Naive thymus-derived CD8-positive, alpha-beta T cell (primary cell): ENCODE measurements around the gene NT5C1A. TPM values are rescaled to one million over a fixed set of nuclear protein-coding genes. Genes with fewer than 3 reads are reported as not detected.
A peak's percentile ranks its signal among the peaks of the same experiment; 100 is the strongest.

ENCODE experiments used
- ATAC-seq, 2 donors: fragments of 150-1000 bp; cut with Tn5 transposase in 1 of 2; sonication (Bioruptor Pico), chemical (Tn5 transposase) in 1 of 2; 1 replicate in 1 of 2; 2 replicates in 1 of 2; pipeline ENCODE4 v1.10.0; 2021; ENCODE audit warnings: mild to moderate bottlenecking in 2 of 2, moderate library complexity in 2 of 2
- POLR2A ChIA-PET: fragments of 350-600 bp; sonication (Branson Sonifier 250); formaldehyde crosslinking; loops from one replicate; lab custom pipeline; 2021; ENCODE audit warnings: antibody characterized with exemption; lab: Charles Lee
- DNase-seq, 10 donors: peaks; one replicate each; pipeline versions ENCODE4 v3.0.0 to v3.0.0-alpha.2; 2020 to 2022
- H3K27ac Mint-ChIP-seq, 10 donors: one replicate each; pipeline ENCODE4 v1.8.0; 2020 to 2022; ENCODE audit warnings: mild to moderate bottlenecking in 10 of 10, mixed read lengths in 10 of 10, moderate library complexity in 4 of 10, inconsistent platforms in 1 of 10
- H3K27me3 Mint-ChIP-seq, 5 donors: one replicate each; pipeline ENCODE4 v1.8.0; 2021 to 2022; ENCODE audit warnings: mixed read lengths in 5 of 5
- H3K36me3 Mint-ChIP-seq, 3 donors: one replicate each; pipeline ENCODE4 v1.8.0; 2020 to 2022; ENCODE audit warnings: mixed read lengths in 3 of 3, mild to moderate bottlenecking in 2 of 3, inconsistent platforms in 1 of 3
- H3K4me1 Mint-ChIP-seq, 4 donors: one replicate each; pipeline ENCODE4 v1.8.0; 2021 to 2022; ENCODE audit warnings: mixed read lengths in 4 of 4
- H3K4me3 Mint-ChIP-seq, 10 donors: one replicate each; pipeline ENCODE4 v1.8.0; 2020 to 2022; ENCODE audit warnings: mild to moderate bottlenecking in 10 of 10, mixed read lengths in 10 of 10, moderate library complexity in 6 of 10, inconsistent platforms in 1 of 10
- H3K9me3 Mint-ChIP-seq, 9 donors: one replicate each; pipeline ENCODE4 v1.8.0; 2020 to 2022; ENCODE audit warnings: mixed read lengths in 9 of 9, mild to moderate bottlenecking in 3 of 9, inconsistent platforms in 1 of 9, moderate library complexity in 1 of 9
- polyA plus RNA-seq, 3 donors: library from polyadenylated mRNA; unstranded; fragments of 300-500 nt; fragmentation: Illumina TruSeq; gene quantifications; one replicate each; pipeline ENCODE4 v1.2.3, GENCODE V29; 2021
- total RNA-seq, 8 experiments: library from RNA in 2 of 8; stranded (reverse) in 2 of 8; gene quantifications; one replicate each; pipeline ENCODE4 v1.2.3 and lab custom pipeline; 2021 to 2026

Gene NT5C1A
- total and polyA plus RNA-seq, 5 experiments from 2014 or later = 0.71 to 0.88 TPM; not detected in 3

- peaks cover 0 to 7% (median 4%) of the 10 kb centered on the region in 4 donors for H3K4me1 Mint-ChIP-seq
- H3K9me3 Mint-ChIP-seq = no peaks in the 10 kb centered on the region
- no peaks in the 10 kb centered on the region for H3K36me3 Mint-ChIP-seq
- no peak overlapping the region for H3K27ac Mint-ChIP-seq
- no peak overlapping the region for H3K4me3 Mint-ChIP-seq
- no peak for ATAC-seq
- H3K27me3 Mint-ChIP-seq = peaks cover 0 to 8% (median 0%) of the 10 kb centered on the region in 5 donors
- POLR2A ChIA-PET = no interaction called here
- no peak for DNase-seq
These were observed 12.8 kb downstream of the NT5C1A start for GRCh38 chr1:39659110-39659509.

GRCh38 chr1:39657923-39658485 lies 13.9 kb downstream of the NT5C1A start:
- ATAC-seq (peak; percentile 71 to 76), DNase-seq (peak; percentile 23 to 76 (median 50))
- Mint-ChIP-seq H3K4me1 (peaks cover 4 to 12% (median 5%) of the 10 kb centered on the region in 4 donors), H3K27ac (peak overlapping the region in 2 of 10 donors; percentile 3 to 85), H3K36me3 (no peaks in the 10 kb centered on the region), H3K27me3 (peaks cover 0 to 10% (median 2%) of the 10 kb centered on the region in 5 donors), H3K9me3 (no peaks in the 10 kb centered on the region), H3K4me3 (peak overlapping the region in 3 of 10 donors; percentile 19 to 41 (median 32))
- POLR2A ChIA-PET = no interaction called here

GRCh38 chr1:39657402-39657801 lies 14.5 kb downstream of the NT5C1A start:
- Mint-ChIP-seq H3K27ac (peak overlapping the region in 2 of 10 donors; percentile 8 to 80), H3K4me1 (peaks cover 4 to 12% (median 5%) of the 10 kb centered on the region in 4 donors), H3K27me3 (peaks cover 0 to 10% (median 2%) of the 10 kb centered on the region in 5 donors), H3K36me3 (no peaks in the 10 kb centered on the region), H3K4me3 (no peak overlapping the region), H3K9me3 (no peaks in the 10 kb centered on the region)
- no peak for DNase-seq
- no peak for ATAC-seq
- POLR2A ChIA-PET = no interaction called here

GRCh38 chr1:39656391-39656790 lies 15.5 kb downstream of the NT5C1A start:
- no peak for DNase-seq
- Mint-ChIP-seq H3K27ac (peak overlapping the region in 1 of 10 donors; percentile 9), H3K9me3 (no peaks in the 10 kb centered on the region), H3K36me3 (no peaks in the 10 kb centered on the region), H3K4me1 (peaks cover 4 to 12% (median 5%) of the 10 kb centered on the region in 4 donors), H3K4me3 (no peak overlapping the region), H3K27me3 (peaks cover 0 to 10% (median 2%) of the 10 kb centered on the region in 5 donors)
- POLR2A ChIA-PET = no interaction called here
- ATAC-seq = no peak

- no peak overlapping the region for H3K27ac Mint-ChIP-seq
- no peak overlapping the region for H3K4me3 Mint-ChIP-seq
- no peak for ATAC-seq
- no peak for DNase-seq
- H3K4me1 Mint-ChIP-seq = peaks cover 4 to 12% (median 5%) of the 10 kb centered on the region in 4 donors
- peaks cover 0 to 10% (median 2%) of the 10 kb centered on the region in 5 donors for H3K27me3 Mint-ChIP-seq
- H3K9me3 Mint-ChIP-seq = no peaks in the 10 kb centered on the region
- POLR2A ChIA-PET = no interaction called here
- no peaks in the 10 kb centered on the region for H3K36me3 Mint-ChIP-seq
These were observed 16.2 kb downstream of the NT5C1A start for GRCh38 chr1:39655578-39656268.

GRCh38 chr1:39654291-39654690 lies 17.6 kb downstream of the NT5C1A start:
- Mint-ChIP-seq H3K4me3 (no peak overlapping the region), H3K36me3 (no peaks in the 10 kb centered on the region), H3K27ac (no peak overlapping the region), H3K4me1 (peaks cover 4 to 12% (median 5%) of the 10 kb centered on the region in 4 donors), H3K9me3 (no peaks in the 10 kb centered on the region), H3K27me3 (peaks cover 0 to 10% (median 2%) of the 10 kb centered on the region in 5 donors)
- POLR2A ChIA-PET = no interaction called here
- ATAC-seq (no peak), DNase-seq (no peak)

GRCh38 chr1:39653546-39654031 lies 18.3 kb downstream of the NT5C1A start:
- peak; percentile 83 to 88 for ATAC-seq
- POLR2A ChIA-PET = no interaction called here
- no peak overlapping the region for H3K4me3 Mint-ChIP-seq
- peak; percentile 51 to 85 (median 66) for DNase-seq
- peaks cover 0 to 10% (median 2%) of the 10 kb centered on the region in 5 donors for H3K27me3 Mint-ChIP-seq
- H3K27ac Mint-ChIP-seq = no peak overlapping the region
- H3K36me3 Mint-ChIP-seq = no peaks in the 10 kb centered on the region
- H3K4me1 Mint-ChIP-seq = peaks cover 4 to 12% (median 5%) of the 10 kb centered on the region in 4 donors
- no peaks in the 10 kb centered on the region for H3K9me3 Mint-ChIP-seq

GRCh38 chr1:39652554-39652953 lies 19.4 kb downstream of the NT5C1A start:
- Mint-ChIP-seq H3K9me3 (no peaks in the 10 kb centered on the region), H3K4me3 (no peak overlapping the region), H3K4me1 (peaks cover 0 to 5% (median 4%) of the 10 kb centered on the region in 4 donors), H3K27ac (no peak overlapping the region), H3K36me3 (no peaks in the 10 kb centered on the region), H3K27me3 (peaks cover 0 to 8% (median 0%) of the 10 kb centered on the region in 5 donors)
- POLR2A ChIA-PET = no interaction called here
- ATAC-seq (no peak), DNase-seq (no peak)

- peaks cover 0 to 8% (median 0%) of the 10 kb centered on the region in 5 donors for H3K27me3 Mint-ChIP-seq
- no peak for ATAC-seq
- DNase-seq = no peak
- H3K36me3 Mint-ChIP-seq = no peaks in the 10 kb centered on the region
- H3K27ac Mint-ChIP-seq = no peak overlapping the region
- no peak overlapping the region for H3K4me3 Mint-ChIP-seq
- H3K4me1 Mint-ChIP-seq = peaks cover 0 to 5% (median 4%) of the 10 kb centered on the region in 4 donors
- POLR2A ChIA-PET = no interaction called here
- H3K9me3 Mint-ChIP-seq = no peaks in the 10 kb centered on the region
These were observed 19.8 kb downstream of the NT5C1A start for GRCh38 chr1:39652105-39652504.

GRCh38 chr1:39650431-39650830 lies 21.5 kb downstream of the NT5C1A start:
- ATAC-seq (no peak), DNase-seq (no peak)
- Mint-ChIP-seq H3K4me1 (peaks cover 2 to 5% (median 4%) of the 10 kb centered on the region in 4 donors), H3K4me3 (no peak overlapping the region), H3K27ac (no peak overlapping the region), H3K36me3 (no peaks in the 10 kb centered on the region), H3K9me3 (no peaks in the 10 kb centered on the region), H3K27me3 (peaks cover 0 to 8% (median 0%) of the 10 kb centered on the region in 5 donors)
- POLR2A ChIA-PET = no interaction called here

GRCh38 chr1:39649636-39650185 lies 22.2 kb downstream of the NT5C1A start:
- no peaks in the 10 kb centered on the region for H3K9me3 Mint-ChIP-seq
- no peak overlapping the region for H3K4me3 Mint-ChIP-seq
- POLR2A ChIA-PET = no interaction called here
- ATAC-seq = no peak
- peaks cover 2 to 5% (median 4%) of the 10 kb centered on the region in 4 donors for H3K4me1 Mint-ChIP-seq
- H3K27me3 Mint-ChIP-seq = peaks cover 0 to 8% (median 0%) of the 10 kb centered on the region in 5 donors
- H3K36me3 Mint-ChIP-seq = no peaks in the 10 kb centered on the region
- H3K27ac Mint-ChIP-seq = no peak overlapping the region
- no peak for DNase-seq

- ATAC-seq (no peak), DNase-seq (no peak)
- no peaks in the 10 kb centered on the region for H3K36me3 Mint-ChIP-seq
- H3K4me3 Mint-ChIP-seq = no peak overlapping the region
- no peaks in the 10 kb centered on the region for H3K9me3 Mint-ChIP-seq
- POLR2A ChIA-PET = no interaction called here
- peaks cover 2 to 4% (median 2%) of the 10 kb centered on the region in 4 donors for H3K4me1 Mint-ChIP-seq
- no peak overlapping the region for H3K27ac Mint-ChIP-seq
- peaks cover 0 to 1% (median 0%) of the 10 kb centered on the region in 5 donors for H3K27me3 Mint-ChIP-seq
These were observed 23.4 kb downstream of the NT5C1A start for GRCh38 chr1:39648496-39648895.

GRCh38 chr1:39647247-39647646 lies 24.7 kb downstream of the NT5C1A start:
- Mint-ChIP-seq H3K36me3 (no peaks in the 10 kb centered on the region), H3K4me3 (no peak overlapping the region), H3K4me1 (peaks cover 0 to 2% (median under 1%) of the 10 kb centered on the region in 4 donors), H3K27me3 (peaks cover 0 to 1% (median 0%) of the 10 kb centered on the region in 5 donors), H3K27ac (peak overlapping the region in 2 of 10 donors; percentile 63 to 72), H3K9me3 (no peaks in the 10 kb centered on the region)
- ATAC-seq (no peak), DNase-seq (no peak)
- POLR2A ChIA-PET = no interaction called here
